Activated naive CD4-positive, alpha-beta T cell treated with anti-CD3 and anti-CD28 coated beads, Interleukin-2, amount 50 U/mL, for 72 hours (primary cell): Measurements from ENCODE around the gene C1orf167. TPM values are rescaled to one million over a fixed set of nuclear protein-coding genes. Genes with fewer than 3 reads are reported as not detected.
A peak's percentile ranks its signal among the peaks of the same experiment; 100 is the strongest.

Experiments
- ATAC-seq, 2 donors: fragments of 150-1000 bp; cut with Tn5 transposase; 2 replicates each; pipeline ENCODE4 v1.10.0; 2021; ENCODE audit warnings: mild to moderate bottlenecking in 2 of 2, moderate library complexity in 2 of 2
- DNase-seq, 2 donors: peaks; one replicate each; pipeline ENCODE4 v3.0.0; 2021 to 2022; ENCODE audit warnings: low spot score in 2 of 2
- H3K27ac Mint-ChIP-seq, 2 donors: one replicate each; pipeline ENCODE4 v1.8.0; 2022; ENCODE audit warnings: mild to moderate bottlenecking in 2 of 2, mixed read lengths in 2 of 2
- H3K36me3 Mint-ChIP-seq, 2 donors: one replicate each; pipeline ENCODE4 v1.8.0; 2022; ENCODE audit warnings: mixed read lengths in 2 of 2
- H3K9me3 Mint-ChIP-seq, 2 donors: one replicate each; pipeline ENCODE4 v1.8.0; 2022; ENCODE audit warnings: mixed read lengths in 2 of 2
- total RNA-seq, 2 donors: library from RNA; stranded (reverse); gene quantifications; one replicate each; pipeline ENCODE4 v1.2.3, GENCODE V29; 2022

Gene C1orf167
- total RNA-seq, 2 donors from 2014 or later = not detected

GRCh38 chr1:11788549-11789053 lies 26.6 kb downstream of the C1orf167 start:
- Mint-ChIP-seq H3K36me3 (no peaks in the 10 kb centered on the region), H3K27ac (no peak overlapping the region), H3K9me3 (no peaks in the 10 kb centered on the region)
- DNase-seq (no peak), ATAC-seq (no peak)

GRCh38 chr1:11789126-11790067 lies 27.4 kb downstream of the C1orf167 start:
- no peak for ATAC-seq
- no peaks in the 10 kb centered on the region for H3K36me3 Mint-ChIP-seq
- no peaks in the 10 kb centered on the region for H3K9me3 Mint-ChIP-seq
- peak overlapping the region in 1 of 2 donors; percentile 5 for H3K27ac Mint-ChIP-seq
- no peak for DNase-seq

GRCh38 chr1:11790101-11790879 lies 28.3 kb downstream of the C1orf167 start:
- Mint-ChIP-seq H3K36me3 (no peaks in the 10 kb centered on the region), H3K9me3 (no peaks in the 10 kb centered on the region), H3K27ac (peak overlapping the region; percentile 5 to 76)
- ATAC-seq = no peak
- DNase-seq = no peak

- H3K27ac Mint-ChIP-seq = peak overlapping the region; percentile 62 to 76
- no peak for ATAC-seq
Measured at GRCh38 chr1:11790880-11791715, 29.1 kb downstream of the C1orf167 start.

GRCh38 chr1:11792106-11792505 lies 30.1 kb downstream of the C1orf167 start:
- no peak for DNase-seq
- peak overlapping the region; percentile 57 to 62 for H3K27ac Mint-ChIP-seq

More at GRCh38 chr1:11790880-11791715, 29.1 kb downstream of the C1orf167 start:
- no peaks in the 10 kb centered on the region for H3K36me3 Mint-ChIP-seq
- H3K9me3 Mint-ChIP-seq = no peaks in the 10 kb centered on the region
- no peak for DNase-seq

GRCh38 chr1:11793819-11794218 lies 31.8 kb downstream of the C1orf167 start:
- H3K36me3 Mint-ChIP-seq = no peaks in the 10 kb centered on the region

More at GRCh38 chr1:11792106-11792505, 30.1 kb downstream of the C1orf167 start:
- Mint-ChIP-seq H3K9me3 (no peaks in the 10 kb centered on the region), H3K36me3 (no peaks in the 10 kb centered on the region)
- ATAC-seq = no peak

GRCh38 chr1:11794446-11795237 lies 32.6 kb downstream of the C1orf167 start:
- H3K36me3 Mint-ChIP-seq = no peaks in the 10 kb centered on the region
- no peak for DNase-seq
- H3K27ac Mint-ChIP-seq = peak overlapping the region in 1 of 2 donors; percentile 26
- ATAC-seq = no peak
- no peaks in the 10 kb centered on the region for H3K9me3 Mint-ChIP-seq

More at GRCh38 chr1:11793819-11794218, 31.8 kb downstream of the C1orf167 start:
- ATAC-seq = no peak
- DNase-seq = no peak
- H3K27ac Mint-ChIP-seq = no peak overlapping the region
- H3K9me3 Mint-ChIP-seq = no peaks in the 10 kb centered on the region

GRCh38 chr1:11795238-11795890 lies 33.4 kb downstream of the C1orf167 start:
- Mint-ChIP-seq H3K36me3 (no peaks in the 10 kb centered on the region), H3K9me3 (no peaks in the 10 kb centered on the region), H3K27ac (peak overlapping the region; percentile 22 to 82)
- DNase-seq (no peak), ATAC-seq (no peak)

- no peaks in the 10 kb centered on the region for H3K9me3 Mint-ChIP-seq
- no peak for ATAC-seq
- H3K36me3 Mint-ChIP-seq = no peaks in the 10 kb centered on the region
- no peak for DNase-seq
- H3K27ac Mint-ChIP-seq = peak overlapping the region in 1 of 2 donors; percentile 50
Measured at GRCh38 chr1:11796036-11796828, 34.2 kb downstream of the C1orf167 start.

- ATAC-seq (no peak), DNase-seq (no peak)
- Mint-ChIP-seq H3K36me3 (peaks cover 0 to 3% of the 10 kb centered on the region in 2 donors), H3K27ac (no peak overlapping the region), H3K9me3 (no peaks in the 10 kb centered on the region)
Measured at GRCh38 chr1:11797525-11798216, 35.7 kb downstream of the C1orf167 start.

- no peak overlapping the region for H3K27ac Mint-ChIP-seq
- ATAC-seq (no peak), DNase-seq (no peak)
- no peaks in the 10 kb centered on the region for H3K9me3 Mint-ChIP-seq
- peaks cover 0 to 10% of the 10 kb centered on the region in 2 donors for H3K36me3 Mint-ChIP-seq
Measured at GRCh38 chr1:11799099-11799498, 37.1 kb downstream of the C1orf167 start.

GRCh38 chr1:11799896-11800295 lies 37.9 kb downstream of the C1orf167 start:
- no peak overlapping the region for H3K27ac Mint-ChIP-seq
- DNase-seq = no peak
- no peak for ATAC-seq
- no peaks in the 10 kb centered on the region for H3K9me3 Mint-ChIP-seq
- H3K36me3 Mint-ChIP-seq = peaks cover 0 to 10% of the 10 kb centered on the region in 2 donors

- H3K27ac Mint-ChIP-seq = peak overlapping the region in 1 of 2 donors; percentile 61
- H3K36me3 Mint-ChIP-seq = peaks cover 0 to 10% of the 10 kb centered on the region in 2 donors
- no peak for DNase-seq
- no peaks in the 10 kb centered on the region for H3K9me3 Mint-ChIP-seq
- no peak for ATAC-seq
Measured at GRCh38 chr1:11800391-11800755, 38.4 kb downstream of the C1orf167 start.
